HEK293 (cell line): ENCODE measurements around the gene IL36G.

Source experiments
- BCL11A ChIP-seq: fragments of 450-650 bp; formaldehyde crosslinking; IDR thresholded peaks from 2 replicates; pipeline ENCODE4 v1.5.1; 2016; ENCODE audit warnings: low read depth, missing biosample characterization, missing genetic modification characterization
- BCL6B ChIP-seq: fragments of 450-650 bp; formaldehyde crosslinking; IDR thresholded peaks from 2 replicates; pipeline ENCODE4 v1.5.1; 2017; ENCODE audit warnings: missing biosample characterization, missing genetic modification characterization
- CTCF ChIP-seq: fragments of 450-650 bp; formaldehyde crosslinking; IDR thresholded peaks from 2 replicates; pipeline ENCODE4 v1.5.1; 2016; ENCODE audit warnings: missing biosample characterization, missing genetic modification characterization
- PRDM4 ChIP-seq: fragments of 450-650 bp; formaldehyde crosslinking; IDR thresholded peaks from 2 replicates; pipeline ENCODE4 v1.5.1; 2017; ENCODE audit warnings: missing biosample characterization, missing genetic modification characterization
- TCF7L2 ChIP-seq: IDR thresholded peaks from 2 replicates; pipeline ENCODE4 v1.6.1; 2011; ENCODE audit warnings: low read depth, mild to moderate bottlenecking, inconsistent platforms, low read length, moderate library complexity, borderline replicate concordance
- ZNF830 ChIP-seq: fragments of 450-650 bp; IDR thresholded peaks from 2 replicates; pipeline ENCODE4 v1.5.0; 2018; ENCODE audit warnings: missing biosample characterization, missing genetic modification characterization, low read depth, mild to moderate bottlenecking, moderate library complexity
- TF ChIP-seq, protein P1 (sequence below): sonication (generic); formaldehyde crosslinking; IDR thresholded peaks from 2 replicates; pipeline ENCODE4 v1.8.1; 2022; ENCODE audit warnings: mild to moderate bottlenecking, moderate library complexity, missing genetic modification reagents

- TF ChIP-seq CTCF (no peak), BCL6B (tag by site-specific recombination) (no peak), PRDM4 (no peak), ZNF830 (no peak), TCF7L2 (no peak), BCL11A (tag by site-specific recombination) (no peak)
- TF ChIP-seq, protein P1, sequence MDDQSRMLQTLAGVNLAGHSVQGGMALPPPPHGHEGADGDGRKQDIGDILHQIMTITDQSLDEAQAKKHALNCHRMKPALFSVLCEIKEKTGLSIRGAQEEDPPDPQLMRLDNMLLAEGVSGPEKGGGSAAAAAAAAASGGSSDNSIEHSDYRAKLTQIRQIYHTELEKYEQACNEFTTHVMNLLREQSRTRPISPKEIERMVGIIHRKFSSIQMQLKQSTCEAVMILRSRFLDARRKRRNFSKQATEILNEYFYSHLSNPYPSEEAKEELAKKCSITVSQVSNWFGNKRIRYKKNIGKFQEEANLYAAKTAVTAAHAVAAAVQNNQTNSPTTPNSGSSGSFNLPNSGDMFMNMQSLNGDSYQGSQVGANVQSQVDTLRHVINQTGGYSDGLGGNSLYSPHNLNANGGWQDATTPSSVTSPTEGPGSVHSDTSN (CRISPR knock-in tag), result no peak
Observed at GRCh38 chr2:112940859-112941625, 36.8 kb upstream of the IL36G start.
